HepG2 (cell line): ENCODE results near the gene WLS. TPM values are rescaled to one million over a fixed set of nuclear protein-coding genes. Genes with fewer than 3 reads are reported as not detected.

Experiments
- ATAC-seq: fragments of 200-7000 bp; cut with Tn5 transposase; 3 replicates; pipeline ENCODE4 v1.9.1; 2020; ENCODE audit warnings: mild to moderate bottlenecking, moderate library complexity
- BruUV-seq: library from RNA; stranded (reverse); fragments of 400-500 nt; replicated peaks from 2 replicates; lab custom pipeline; 2021; lab: Mats Ljungman, UMichigan
- CTCF ChIA-PET: fragments of 300-600 bp; formaldehyde crosslinking; extraction: SDS; loops from one replicate; lab custom pipeline; 2021; ENCODE audit warnings: low total read pairs, inconsistent platforms, low intra/inter-chr PET ratio; lab: Yijun Ruan, JAX
- POLR2A ChIA-PET: fragments of 350-600 bp; sonication (Branson Sonifier 250); formaldehyde crosslinking; loops from one replicate; lab custom pipeline; 2020; ENCODE audit warnings: antibody characterized with exemption, inconsistent platforms; lab: Yijun Ruan, JAX
- DNase-seq: peaks from one replicate; pipeline ENCODE4 v3.0.0-alpha.2; 2015; ENCODE audit warnings: low spot score
- FAIRE-seq: peaks from 3 replicates; lab custom pipeline; 2011; peaks lifted over from hg19 to GRCh38; lab: Jason Lieb, UNC
- H2AFZ ChIP-seq: one replicate; pipeline ENCODE4 v1.6.1; 2011; ENCODE audit warnings: low read length, inconsistent platforms
- H3K27ac ChIP-seq: fragments of 300-600 bp; 3 replicates; pipeline ENCODE4 v1.8.0; 2011; ENCODE audit warnings: mixed run types, mild to moderate bottlenecking, mixed read lengths, low read length, inconsistent platforms; ENCODE audit not compliant: insufficient read depth; ENCODE audit errors: extremely low read length
- H3K27me3 ChIP-seq, 2 experiments: fragments of 200-600 bp in 1 of 2; 2 replicates in 1 of 2; 3 replicates in 1 of 2; pipeline versions ENCODE4 v1.6.0 to v1.8.0; 2011; ENCODE audit warnings: low read length in 2 of 2, mild to moderate bottlenecking in 2 of 2, moderate library complexity in 2 of 2, inconsistent platforms in 1 of 2; ENCODE audit not compliant: insufficient read depth in 2 of 2, control insufficient read depth in 1 of 2
- H3K36me3 ChIP-seq, 2 experiments: fragments of 200-600 bp in 1 of 2; replicated peaks in 1 of 2; 2 replicates in 1 of 2; 3 replicates in 1 of 2; pipeline versions ENCODE4 v1.5.1 to v1.8.0; 2011; ENCODE audit warnings: low read length in 2 of 2, inconsistent platforms in 1 of 2; ENCODE audit not compliant: insufficient read depth in 2 of 2, control insufficient read depth in 1 of 2
- H3K4me1 ChIP-seq: 2 replicates; pipeline ENCODE4 v1.5.1; 2012; ENCODE audit warnings: low read length, inconsistent platforms; ENCODE audit not compliant: insufficient read depth
- H3K4me2 ChIP-seq: 2 replicates; pipeline ENCODE4 v1.6.0; 2011; ENCODE audit warnings: low read depth, low read length, inconsistent platforms
- H3K4me3 ChIP-seq, 3 experiments: fragments of 200-600 bp in 1 of 3; sonication (generic), shearing (Covaris generic) in 1 of 3; replicated peaks in 1 of 3; 2 replicates each; pipeline ENCODE4 v1.5.1; 2011 to 2016; ENCODE audit warnings: low read length in 3 of 3, inconsistent platforms in 2 of 3, low read depth in 2 of 3, mild to moderate bottlenecking in 2 of 3, control low read depth in 1 of 3, mixed read lengths in 1 of 3; ENCODE audit not compliant: insufficient read depth in 1 of 3
- H3K79me2 ChIP-seq: one replicate; pipeline ENCODE4 v1.6.1; 2011; ENCODE audit warnings: low read length, inconsistent platforms; ENCODE audit not compliant: insufficient read depth
- H3K9ac ChIP-seq: 2 replicates; pipeline ENCODE4 v1.6.0; 2011; ENCODE audit warnings: mild to moderate bottlenecking, low read depth, low read length, inconsistent platforms; ENCODE audit not compliant: insufficient read depth
- H3K9me3 ChIP-seq: 2 replicates; pipeline ENCODE4 v1.5.1; 2012; ENCODE audit warnings: mild to moderate bottlenecking, low read length
- H4K20me1 ChIP-seq: 2 replicates; pipeline ENCODE4 v1.6.0; 2011; ENCODE audit warnings: inconsistent platforms, mild to moderate bottlenecking, low read length, moderate library complexity; ENCODE audit not compliant: insufficient read depth
- AKAP8 ChIP-seq: sonication (generic); formaldehyde crosslinking; IDR thresholded peaks from 2 replicates; pipeline ENCODE4 v1.5.1; 2020; ENCODE audit warnings: mild to moderate bottlenecking, missing genetic modification reagents
- BRD4 ChIP-seq: sonication (generic); formaldehyde crosslinking; IDR thresholded peaks from 2 replicates; pipeline ENCODE4 v1.4.0; 2020; ENCODE audit warnings: missing genetic modification reagents
- KLF9 ChIP-seq: IDR thresholded peaks from 2 replicates; pipeline ENCODE4 v1.6.1; 2016; ENCODE audit warnings: low read depth
- MAFK ChIP-seq, 2 experiments: IDR thresholded peaks in 1 of 2; conservative IDR thresholded peaks in 1 of 2; 2 replicates each; pipeline ENCODE4 v1.6.1; 2011; ENCODE audit warnings: improper control_type of control experiment in 2 of 2, low read length in 2 of 2
- MATR3 ChIP-seq: sonication (generic); formaldehyde crosslinking; IDR thresholded peaks from 2 replicates; pipeline ENCODE4 v1.4.0; 2020; ENCODE audit warnings: missing genetic modification reagents
- MTF2 ChIP-seq: sonication (generic); formaldehyde crosslinking; IDR thresholded peaks from 2 replicates; pipeline ENCODE4 v1.5.0; 2020; ENCODE audit warnings: missing genetic modification reagents, borderline replicate concordance
- PAXIP1 ChIP-seq: sonication (generic); formaldehyde crosslinking; conservative IDR thresholded peaks from 2 replicates; pipeline ENCODE4 v1.4.0; 2020; ENCODE audit warnings: mild to moderate bottlenecking, missing genetic modification reagents, moderate library complexity
- RFX1 ChIP-seq: fragments of 450-650 bp; IDR thresholded peaks from 2 replicates; pipeline ENCODE4 v1.6.1; 2017
- SP1 ChIP-seq, 2 experiments: fragments of 450-650 bp in 1 of 2; sonication (generic) in 1 of 2; formaldehyde crosslinking in 1 of 2; IDR thresholded peaks; 2 replicates each; pipeline versions ENCODE4 v1.4.0 to v1.6.1; 2016 to 2020; ENCODE audit warnings: missing genetic modification reagents in 1 of 2
- SP5 ChIP-seq: IDR thresholded peaks from 2 replicates; pipeline ENCODE4 v1.6.1; 2016; ENCODE audit warnings: low read depth, borderline replicate concordance
- ZMYM4 ChIP-seq: sonication (generic); formaldehyde crosslinking; IDR thresholded peaks from 2 replicates; pipeline ENCODE4 v1.8.1; 2023; ENCODE audit warnings: mild to moderate bottlenecking, missing genetic modification reagents
- ZNF335 ChIP-seq: sonication (generic); formaldehyde crosslinking; IDR thresholded peaks from 2 replicates; pipeline ENCODE4 v1.4.0; 2020; ENCODE audit warnings: missing genetic modification reagents
- ZNF512B ChIP-seq: sonication (generic); formaldehyde crosslinking; IDR thresholded peaks from 2 replicates; pipeline ENCODE4 v1.5.1; 2020; ENCODE audit warnings: missing genetic modification reagents, mild to moderate bottlenecking, borderline replicate concordance
- WGBS: methylation state at CpG from one replicate; pipeline ENCODE4 v1.1.6; 2017; ENCODE audit warnings: low lambda C conversion rate; 5-methylcytosine and 5-hydroxymethylcytosine counted together
- in situ Hi-C: cut with HindIII; loops from 2 replicates; pipeline ENCODE4 v1.10.0; 2017; ENCODE audit warnings: low pct_unique_long_range_greater_than_20kb; ENCODE audit not compliant: extremely low pct_ligation_motif_present
- intact Hi-C: fragments of 100-400 bp; cut with micrococcal nuclease; formaldehyde crosslinking; loops from one replicate; pipeline ENCODE4 v1.10.0; 2022; ENCODE audit not compliant: unreplicated experiment
- polyA plus RNA-seq, 8 experiments: library from polyadenylated mRNA; depleted of rRNA in 3 of 8; stranded (reverse) in 7 of 8; unstranded in 1 of 8; fragments of >200 nt; fragmentation: Illumina TruSeq in 4 of 8; extraction: Trizol in 4 of 8; gene quantifications; 2 replicates each; pipeline versions ENCODE4 v1.2.1 to v1.2.3, GENCODE V29; 2011 to 2016; ENCODE audit warnings: low read depth in 4 of 8, missing spikeins in 1 of 8, mixed read lengths in 1 of 8; ENCODE audit not compliant: insufficient read depth in 1 of 8
- total RNA-seq, 5 experiments: library from RNA; depleted of rRNA; stranded (reverse); fragments of >200 nt; fragmentation: Illumina TruSeq; extraction: Trizol; gene quantifications; 2 replicates each; pipeline ENCODE4 v1.2.3, GENCODE V29; 2016; ENCODE audit warnings: low read depth in 1 of 5
- TF ChIP-seq, protein P1 (sequence below): sonication (generic); formaldehyde crosslinking; IDR thresholded peaks from 2 replicates; pipeline ENCODE4 v1.4.0; 2020; ENCODE audit warnings: missing genetic modification reagents

WLS gene
- total and polyA plus RNA-seq, 2 of the 13 experiments (the other 11 are each of a cell fraction or from before 2014, with no cell fraction given): not detected

- H3K36me3 ChIP-seq: no peaks in the 10 kb centered on the region
- CTCF ChIA-PET: no interaction called here
- H3K27ac ChIP-seq: no peak overlapping the region
- 0% methylated on average over 1 of the region's 1 CpG for WGBS
- FAIRE-seq (no peak), DNase-seq (no peak), ATAC-seq (no peak)
- in situ Hi-C loops (no loop called here), intact Hi-C loops (no loop called here)
- H3K79me2 ChIP-seq: no peaks in the 10 kb centered on the region
- H3K4me3 ChIP-seq: no peak overlapping the region
- no peaks in the 10 kb centered on the region for H3K4me1 ChIP-seq
- H3K4me2 ChIP-seq: no peak overlapping the region
- H3K27me3 ChIP-seq: no peaks in the 10 kb centered on the region
- no peak overlapping the region for H2AFZ ChIP-seq
- no peak overlapping the region for H3K9ac ChIP-seq
- no peaks in the 10 kb centered on the region for H3K9me3 ChIP-seq
- no TSS peak for BruUV-seq
- no peaks in the 10 kb centered on the region for H4K20me1 ChIP-seq
- POLR2A ChIA-PET: no interaction called here
- TF ChIP-seq KLF9 (CRISPR knock-in tag) (no peak), AKAP8 (CRISPR knock-in tag) (no peak), BRD4 (no peak), MATR3 (CRISPR knock-in tag) (no peak), MTF2 (CRISPR knock-in tag) (no peak), SP1 (IDR thresholded peaks at IDR 0.05) (no peak), SP1 (CRISPR knock-in tag; IDR thresholded peaks at IDR 0.05) (no peak), SP5 (CRISPR knock-in tag) (no peak), RFX1 (no peak), PAXIP1 (CRISPR knock-in tag) (no peak), MAFK (conservative IDR thresholded peaks at IDR 0.05 in 1 of 2, IDR thresholded peaks at IDR 0.05 in 1 of 2; ENCODE audit: low read length in 2 of 2) (no peak), ZNF512B (CRISPR knock-in tag) (no peak), ZNF335 (CRISPR knock-in tag) (no peak), ZMYM4 (CRISPR knock-in tag) (no peak)
- TF ChIP-seq, protein P1, sequence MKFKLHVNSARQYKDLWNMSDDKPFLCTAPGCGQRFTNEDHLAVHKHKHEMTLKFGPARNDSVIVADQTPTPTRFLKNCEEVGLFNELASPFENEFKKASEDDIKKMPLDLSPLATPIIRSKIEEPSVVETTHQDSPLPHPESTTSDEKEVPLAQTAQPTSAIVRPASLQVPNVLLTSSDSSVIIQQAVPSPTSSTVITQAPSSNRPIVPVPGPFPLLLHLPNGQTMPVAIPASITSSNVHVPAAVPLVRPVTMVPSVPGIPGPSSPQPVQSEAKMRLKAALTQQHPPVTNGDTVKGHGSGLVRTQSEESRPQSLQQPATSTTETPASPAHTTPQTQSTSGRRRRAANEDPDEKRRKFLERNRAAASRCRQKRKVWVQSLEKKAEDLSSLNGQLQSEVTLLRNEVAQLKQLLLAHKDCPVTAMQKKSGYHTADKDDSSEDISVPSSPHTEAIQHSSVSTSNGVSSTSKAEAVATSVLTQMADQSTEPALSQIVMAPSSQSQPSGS (CRISPR knock-in tag): no peak
Observed at GRCh38 chr1:68181165-68181556, 51.2 kb downstream of the WLS start.
